GM19452 (cell line): ENCODE measurements around the gene HPCAL1.
"Not testable (repeated sequence)": the region's sequence is repeated elsewhere in the genome, so short reads cannot be mapped to it uniquely, and the experiment has no call there.

Experiments used
- ATAC-seq: cut with Tn5 transposase; IDR thresholded peaks from one replicate; pipeline ENCODE4 v1.9.1; 2021; ENCODE audit not compliant: unreplicated experiment

Gene HPCAL1

DNA sequence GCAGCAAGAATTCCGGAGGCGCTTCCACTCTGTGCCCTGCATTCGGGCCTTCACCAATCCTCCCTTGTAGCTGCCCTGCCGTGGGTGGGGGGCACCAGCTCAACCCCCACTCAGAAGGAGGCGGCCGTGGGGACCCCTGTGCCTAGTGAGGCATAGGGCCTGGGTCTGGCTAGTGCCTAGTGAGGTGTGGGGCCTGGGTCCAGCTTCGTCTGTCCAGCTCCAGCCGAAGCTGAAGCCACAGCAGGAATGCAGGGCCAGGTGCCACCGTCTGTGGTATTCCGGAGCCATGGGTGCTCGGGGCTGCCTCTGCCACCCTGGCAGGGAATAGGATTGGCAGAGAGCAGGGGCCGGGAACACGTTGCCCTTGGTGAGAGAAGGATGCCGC, 133.1 kb downstream of the HPCAL1 start:
- ATAC-seq, result no peak

DNA sequence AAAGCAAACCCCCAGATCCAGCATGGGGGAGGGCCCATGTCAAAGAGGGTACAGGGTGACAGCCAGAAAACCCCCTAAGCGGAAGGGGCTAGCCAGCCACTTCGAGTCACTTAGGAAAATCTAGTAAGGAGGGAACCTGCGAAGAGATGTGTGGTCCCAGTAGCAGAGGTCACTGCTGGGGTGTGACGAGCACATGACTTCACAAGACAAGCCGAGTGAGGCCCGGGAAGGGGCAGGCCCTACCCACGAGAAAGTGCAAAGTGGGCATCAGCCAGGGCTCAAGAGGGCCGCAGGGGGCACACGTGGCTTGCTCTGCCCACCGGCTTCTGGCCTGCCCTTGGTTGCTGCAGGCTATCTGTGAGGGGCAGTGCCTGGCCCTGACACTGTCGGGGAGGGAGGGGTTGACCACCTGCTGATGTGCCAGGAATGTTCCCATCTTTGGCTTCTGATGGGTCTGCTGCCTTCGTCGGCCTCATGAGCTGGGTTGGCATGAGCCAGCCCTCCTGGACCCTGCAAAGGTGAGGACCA, 133.9 kb downstream of the HPCAL1 start:
- ATAC-seq, result no peak

DNA sequence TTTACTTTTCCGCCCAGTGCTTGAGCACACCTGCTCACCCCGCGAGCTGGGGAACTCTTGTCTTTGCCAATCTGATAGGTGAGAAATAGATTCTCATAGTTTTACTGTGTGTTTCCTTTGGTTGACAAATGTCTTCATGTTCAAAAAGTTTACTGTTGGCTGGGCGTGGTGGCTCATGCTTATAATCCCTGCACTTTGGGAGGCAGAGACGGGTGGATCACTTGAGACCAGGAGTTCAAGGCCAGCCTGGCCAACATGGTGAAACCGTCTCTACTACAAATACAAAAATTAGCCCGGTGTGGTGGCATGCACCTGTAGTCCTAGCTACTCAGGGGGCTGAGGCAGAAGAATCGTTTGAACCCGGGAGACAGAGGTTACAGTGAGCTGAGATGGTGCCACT, 135.1 kb downstream of the HPCAL1 start:
- ATAC-seq, result no peak

DNA sequence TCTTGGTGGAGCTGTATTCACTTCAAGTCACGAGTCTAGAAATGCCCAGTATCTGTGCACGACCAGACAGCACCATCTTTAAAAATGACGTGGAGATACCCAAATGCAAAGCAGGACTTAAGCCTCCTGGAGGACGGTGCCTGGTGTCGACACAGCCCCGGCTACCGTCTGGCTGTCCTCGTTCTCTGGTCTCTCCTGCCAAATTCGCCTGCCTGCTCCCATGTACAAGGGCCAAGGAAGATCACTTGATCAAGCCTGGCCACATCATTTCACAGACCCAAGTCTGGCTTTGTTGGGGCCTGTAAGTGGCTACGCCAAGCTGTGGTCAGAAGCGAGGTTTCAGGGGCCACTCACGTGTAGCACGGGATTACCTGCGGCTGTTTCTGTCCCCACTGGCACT, 136.0 kb downstream of the HPCAL1 start:
- no peak for ATAC-seq

DNA sequence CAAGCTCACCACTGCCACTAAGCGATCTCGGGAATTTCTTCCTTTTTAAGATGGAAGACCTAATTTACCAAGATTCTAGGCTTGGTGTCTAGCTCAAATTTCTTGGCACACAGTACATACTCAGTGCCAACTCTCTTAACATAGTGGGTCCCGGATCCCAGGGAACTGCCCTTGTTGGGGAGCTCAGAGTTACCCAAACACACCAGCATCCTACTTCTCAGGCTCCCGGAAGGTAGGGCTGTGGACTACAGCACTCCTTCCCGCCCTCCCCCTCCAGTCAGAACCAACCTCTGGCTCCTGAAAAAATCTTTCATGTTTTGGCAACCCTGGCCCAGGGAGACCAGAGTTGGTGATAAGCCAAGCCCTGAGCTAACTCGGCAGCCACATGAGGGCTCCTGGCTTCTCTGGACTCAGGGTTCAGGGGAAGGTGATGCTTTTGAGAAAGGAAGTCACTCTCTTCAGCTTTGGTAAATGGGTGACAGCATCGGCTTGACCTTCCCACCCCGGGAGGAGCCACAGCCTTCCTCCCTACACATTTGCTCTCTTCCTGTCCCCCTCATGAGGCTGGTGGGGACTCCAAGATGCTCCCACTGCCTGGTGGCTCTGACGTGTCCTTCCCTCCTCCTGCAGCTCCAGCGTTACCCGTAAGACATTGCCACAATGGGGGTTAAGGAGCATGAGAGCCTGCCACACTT, 136.6 kb downstream of the HPCAL1 start:
- ATAC-seq, result no peak

DNA sequence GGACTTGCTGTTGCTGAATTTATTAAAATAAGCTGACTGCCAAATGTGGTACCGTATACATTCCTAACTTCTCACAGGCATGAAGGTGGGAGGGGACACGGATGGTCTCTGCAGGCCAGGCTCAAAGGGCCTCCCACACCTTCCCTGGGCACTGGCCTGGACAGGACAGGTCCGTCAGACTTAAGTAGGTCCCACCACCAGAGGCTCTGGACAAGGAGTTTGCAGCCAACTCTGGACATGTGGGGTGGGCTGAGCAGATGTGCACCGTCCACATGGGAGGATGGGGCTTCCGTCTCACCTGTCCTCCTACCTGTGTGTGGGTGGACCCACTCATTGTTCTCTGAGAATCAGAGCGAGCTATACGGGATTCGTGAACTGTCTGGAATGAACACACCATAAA, 137.3 kb downstream of the HPCAL1 start:
- no peak for ATAC-seq

DNA sequence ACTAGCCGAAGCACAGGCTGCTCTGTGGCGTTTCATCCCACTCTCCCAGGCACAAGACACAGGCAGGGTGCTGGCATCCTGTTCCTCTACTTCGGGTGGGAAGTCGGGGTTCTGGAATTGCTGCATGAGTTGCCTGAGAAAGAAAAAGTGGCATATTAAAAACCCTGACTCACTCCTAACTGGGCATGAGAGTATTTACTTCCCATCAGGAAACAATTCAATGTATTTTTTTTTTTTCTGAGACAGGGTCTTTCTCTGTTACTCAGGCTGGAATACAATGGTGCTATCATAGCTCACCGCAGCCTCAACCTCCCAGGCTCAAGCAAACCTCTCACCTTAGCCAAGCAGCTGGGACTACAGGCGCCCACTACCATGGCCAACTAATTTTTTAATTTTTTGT, 138.0 kb downstream of the HPCAL1 start:
- no peak for ATAC-seq

DNA sequence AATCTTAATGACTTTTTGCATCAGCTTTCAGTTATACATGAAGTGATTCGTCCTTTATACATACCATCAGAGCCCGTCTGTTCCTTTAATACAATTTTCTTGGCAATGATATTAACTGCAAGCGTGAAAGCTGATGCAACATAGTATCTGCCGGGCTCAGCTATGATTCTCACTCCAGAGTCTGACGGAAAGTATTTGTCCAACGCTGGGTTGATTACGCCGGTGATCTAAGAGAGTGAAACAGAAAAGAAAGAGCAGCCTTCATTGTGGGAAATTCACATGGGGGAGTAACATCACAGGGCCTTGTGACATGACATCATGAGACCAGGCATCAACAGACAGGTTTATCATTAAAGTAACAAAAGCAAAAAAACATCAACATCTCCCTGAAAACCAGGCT, 139.2 kb downstream of the HPCAL1 start:
- ATAC-seq, result no peak

DNA sequence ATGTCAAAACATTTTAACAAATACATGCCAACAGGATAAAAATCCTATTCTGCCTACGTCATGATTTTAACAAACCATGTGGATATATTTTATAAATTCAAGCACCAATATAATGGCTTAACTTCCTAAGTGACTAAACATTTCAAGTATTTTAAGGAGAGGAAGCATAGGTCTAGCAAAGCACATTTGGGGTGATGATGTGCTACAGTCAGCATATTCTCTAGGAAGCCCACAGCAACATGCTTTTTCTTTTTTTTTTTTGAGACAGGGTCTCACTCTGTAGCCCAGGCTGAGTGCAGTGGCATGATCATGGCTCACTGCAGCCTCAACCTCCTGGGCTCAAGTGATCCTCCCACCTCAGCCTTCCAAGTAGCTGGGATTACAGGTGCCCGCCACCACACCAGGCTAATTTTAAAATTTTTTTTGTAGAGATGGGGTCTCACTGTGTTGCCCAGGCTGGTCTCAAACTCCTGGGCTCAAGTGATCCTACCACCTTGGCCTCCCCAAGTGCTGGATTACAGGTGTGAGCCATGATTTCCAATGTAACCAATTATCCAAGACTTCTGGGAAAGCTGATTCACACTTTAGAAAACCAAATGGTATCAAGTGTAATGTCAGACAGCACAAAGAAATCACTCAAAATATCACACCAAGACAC, 139.9 kb downstream of the HPCAL1 start:
- ATAC-seq, result not testable (repeated sequence)

DNA sequence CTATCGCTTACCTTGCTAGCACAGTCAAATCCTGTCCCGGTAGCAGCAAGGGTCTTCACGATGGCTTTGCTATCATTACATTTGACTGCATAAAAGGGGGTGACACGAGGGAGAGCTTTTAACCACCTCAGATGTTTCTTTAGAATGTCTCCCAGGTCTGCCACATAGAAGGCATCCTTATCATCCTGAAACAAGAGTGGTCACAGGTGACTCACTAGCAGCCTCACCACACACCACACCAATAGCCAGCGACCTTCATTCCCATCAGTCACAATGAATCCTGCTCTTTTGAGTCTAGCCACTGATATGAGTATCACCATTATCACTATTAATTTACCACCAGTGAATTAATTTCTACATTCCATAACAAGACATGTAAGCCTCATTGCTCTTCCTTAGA, 141.8 kb downstream of the HPCAL1 start:
- no peak for ATAC-seq

DNA sequence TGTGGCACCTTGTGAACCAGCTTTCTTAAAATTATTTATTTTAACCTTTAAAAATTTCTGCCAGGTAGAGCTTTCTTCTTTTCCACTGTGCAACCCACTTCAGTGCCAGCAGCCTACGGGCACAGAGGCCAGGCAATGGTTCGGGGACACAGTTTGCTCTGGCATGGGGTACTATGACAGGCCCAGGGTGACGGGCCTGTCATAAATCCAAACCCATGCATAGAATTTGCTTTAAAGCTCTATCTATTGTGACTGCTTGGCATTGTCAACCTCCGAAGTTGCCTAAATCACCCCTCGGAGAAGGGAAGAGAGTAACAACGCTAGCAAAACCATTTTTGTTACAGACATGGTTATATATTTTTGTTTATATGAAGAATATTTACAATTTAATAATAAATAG, 143.9 kb downstream of the HPCAL1 start:
- ATAC-seq, result no peak

DNA sequence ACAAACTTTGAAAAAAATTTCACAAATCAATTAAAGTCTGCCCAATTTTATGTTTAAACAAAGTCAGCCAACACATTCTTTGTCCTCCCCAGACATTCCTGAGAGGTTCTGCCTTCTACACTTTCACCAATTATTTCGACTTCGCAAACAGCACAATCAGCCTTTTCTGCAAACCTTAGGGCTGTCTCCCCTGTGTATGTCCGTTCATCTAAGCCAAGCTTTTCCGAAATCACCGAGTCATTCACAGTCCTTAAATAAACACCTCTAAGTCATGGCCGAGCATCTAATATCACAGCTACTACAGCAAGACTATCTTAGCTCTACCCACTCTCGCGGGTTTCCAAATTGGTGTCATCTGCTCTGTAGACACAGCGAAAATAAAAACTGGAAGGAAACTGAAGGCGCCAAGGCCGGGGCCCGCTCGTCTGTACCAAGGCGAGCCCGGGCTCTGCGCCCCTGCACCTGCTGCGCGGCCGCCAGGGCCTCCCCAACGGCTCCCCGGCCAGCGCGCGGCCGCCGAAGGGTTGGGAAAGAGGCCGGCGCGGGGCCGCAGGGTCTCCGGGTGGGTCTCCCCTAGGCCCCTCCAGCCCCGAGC, 144.7 kb downstream of the HPCAL1 start:
- ATAC-seq, result peak; percentile 27

DNA sequence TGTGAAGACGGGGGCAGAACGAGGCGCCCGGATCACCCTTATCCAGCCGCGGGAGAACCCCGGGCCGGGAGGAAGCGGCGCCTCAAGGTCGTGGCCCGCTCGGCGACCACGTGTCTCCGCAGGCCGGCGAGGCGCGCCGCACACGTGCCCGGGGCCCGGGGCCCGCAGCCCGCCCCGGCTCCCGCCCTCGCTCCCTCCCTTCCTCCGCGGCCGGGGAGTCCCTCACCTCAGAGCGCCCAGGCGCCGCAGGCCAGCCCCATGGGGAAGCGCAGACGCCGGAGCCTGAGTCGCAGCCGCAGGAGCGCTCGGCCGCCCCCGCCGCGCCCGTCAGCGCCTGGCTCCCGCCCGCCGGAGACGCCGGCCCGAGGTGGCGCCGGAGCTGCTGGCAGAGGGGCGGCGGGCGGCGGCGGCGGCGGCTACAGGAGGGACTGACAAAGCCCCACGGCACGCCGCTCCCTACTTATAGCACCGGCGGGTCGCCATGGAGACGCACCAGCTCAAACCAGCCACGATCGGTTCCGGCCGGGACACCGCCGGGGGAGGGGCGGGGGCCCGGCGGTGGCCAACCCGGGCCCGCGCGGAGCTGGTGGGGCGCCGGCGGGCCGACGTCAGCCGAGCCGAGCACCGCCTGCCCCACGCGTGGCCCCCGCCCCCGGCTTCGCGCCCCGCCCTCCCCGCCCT, 145.3 kb downstream of the HPCAL1 start, which contains the start of gene ODC1:
ODC1 (minus strand) TSS at position 433 of the 681 bp plus-strand sequence. CDS start 3,295 bp downstream, outside the sequence.
- ATAC-seq, result peak; percentile 74

DNA sequence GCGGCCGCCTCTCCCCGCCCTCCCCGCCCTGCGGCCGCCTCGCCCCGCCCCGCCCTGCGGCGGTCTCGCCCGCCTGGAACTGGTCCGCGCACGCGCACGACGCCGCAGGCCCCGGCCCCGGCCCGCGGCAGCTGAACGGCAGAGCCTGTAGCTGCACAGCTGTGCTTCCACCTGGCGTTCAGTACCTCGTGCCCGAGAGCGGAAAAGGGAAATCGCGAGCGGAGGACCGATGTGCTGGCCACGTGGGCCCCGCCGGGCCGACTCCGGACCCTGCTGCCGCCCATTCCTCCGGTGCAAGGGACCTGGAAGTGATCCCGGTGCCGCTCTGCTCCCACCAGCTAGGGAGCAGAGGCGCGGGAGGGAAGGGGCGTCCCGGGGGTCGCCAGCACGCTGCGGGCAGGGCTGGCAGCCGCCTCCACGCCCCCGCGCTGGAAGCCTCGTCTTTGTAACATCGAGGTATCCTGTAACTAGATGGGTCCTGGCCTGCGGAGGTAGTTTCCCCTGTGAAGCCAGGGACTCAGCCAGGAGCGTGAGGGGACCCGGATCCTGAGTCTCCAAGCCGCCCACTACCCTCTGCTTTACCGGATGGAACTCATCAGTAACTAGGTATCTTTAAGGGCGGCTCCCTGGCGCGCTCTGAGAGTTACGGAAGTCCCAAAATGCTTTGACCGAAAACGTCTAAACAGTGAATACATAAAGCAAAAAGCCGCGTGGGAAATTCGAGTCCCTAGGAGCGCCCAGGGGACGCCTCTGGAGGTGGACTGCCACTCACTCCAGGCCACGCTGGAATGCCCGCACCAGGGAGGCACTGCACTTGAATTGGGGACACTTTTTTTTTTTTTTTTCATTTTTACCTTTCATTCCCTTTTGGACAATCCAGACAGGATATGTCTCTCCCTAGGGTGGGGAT, 146.1 kb downstream of the HPCAL1 start:
- ATAC-seq, result peak; percentile 58

DNA sequence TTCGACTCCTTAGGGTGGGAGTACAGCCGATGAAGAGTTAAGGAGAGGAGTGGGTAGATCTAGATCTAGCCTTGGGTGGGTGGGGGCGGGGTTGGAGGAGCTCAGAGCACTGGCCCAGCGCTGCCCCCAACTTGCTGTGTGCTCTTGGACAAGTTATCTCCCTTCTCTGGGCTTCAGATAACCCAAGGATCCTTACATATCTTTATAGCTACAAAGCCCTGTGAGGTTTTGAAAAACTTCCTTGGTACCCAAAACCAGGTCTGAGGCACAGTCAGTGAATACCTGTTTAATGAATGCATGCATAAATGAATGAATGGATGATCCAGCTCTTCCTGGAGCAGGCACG, 146.8 kb downstream of the HPCAL1 start:
- no peak for ATAC-seq

DNA sequence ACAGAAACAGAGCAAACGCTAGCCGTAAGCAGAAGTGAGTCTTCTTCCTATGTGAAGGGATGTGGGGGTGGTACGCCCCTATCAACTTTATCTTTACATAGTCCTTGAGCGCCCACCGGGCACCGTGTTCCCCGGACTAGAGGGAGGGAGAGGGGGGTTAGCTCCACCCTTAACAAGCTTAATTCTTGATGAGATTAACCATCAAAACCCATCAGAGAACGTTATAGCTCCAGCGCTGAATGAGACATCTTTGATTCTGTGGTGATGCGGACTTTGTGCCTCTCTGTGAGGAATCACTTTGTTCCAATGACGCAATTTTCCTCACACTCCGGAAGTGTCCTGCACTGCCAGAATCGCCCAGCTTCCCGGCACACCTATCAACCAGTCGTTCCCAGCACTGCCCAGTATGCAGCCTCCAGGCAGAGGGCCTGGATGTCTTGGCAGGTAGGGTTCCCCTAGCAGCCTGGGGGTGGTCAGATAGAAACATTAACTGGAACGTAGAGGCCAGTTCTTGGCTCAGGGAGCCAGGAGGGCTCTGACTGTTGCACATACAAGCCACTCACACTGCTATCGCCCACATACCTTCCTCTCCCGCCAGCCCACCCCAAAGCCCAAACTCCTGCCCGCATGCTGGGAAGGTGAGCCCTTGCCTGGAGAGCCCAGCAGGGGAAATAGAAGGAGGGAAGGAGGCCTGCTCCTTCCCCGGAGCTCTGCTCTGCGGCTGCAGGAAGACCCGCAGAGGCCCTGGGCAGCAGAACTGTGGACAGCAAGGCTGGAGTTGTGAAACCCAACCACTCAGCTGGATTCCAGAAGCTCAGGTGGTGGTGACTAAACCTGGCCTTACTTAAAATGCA, 147.4 kb downstream of the HPCAL1 start:
- ATAC-seq, result no peak

DNA sequence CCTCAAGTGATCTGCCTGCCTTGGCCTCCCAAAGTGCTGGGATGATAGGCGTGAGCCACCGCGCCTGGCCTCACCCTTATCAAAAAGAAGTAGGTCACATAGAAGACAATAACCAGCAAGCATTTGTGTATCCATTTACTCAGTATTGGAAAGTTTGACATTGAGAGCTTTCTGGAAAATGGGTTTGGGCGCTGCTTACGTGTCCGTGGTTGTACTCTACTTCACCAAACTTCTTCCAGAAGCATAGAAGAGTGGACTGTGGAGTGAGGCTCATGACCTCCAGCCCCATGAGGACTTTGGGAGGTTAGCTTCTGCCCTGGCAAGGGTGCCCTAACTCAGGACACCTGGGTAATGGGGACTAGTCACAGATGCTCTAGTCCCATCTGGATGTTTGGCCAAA, 149.1 kb downstream of the HPCAL1 start:
- no peak for ATAC-seq

DNA sequence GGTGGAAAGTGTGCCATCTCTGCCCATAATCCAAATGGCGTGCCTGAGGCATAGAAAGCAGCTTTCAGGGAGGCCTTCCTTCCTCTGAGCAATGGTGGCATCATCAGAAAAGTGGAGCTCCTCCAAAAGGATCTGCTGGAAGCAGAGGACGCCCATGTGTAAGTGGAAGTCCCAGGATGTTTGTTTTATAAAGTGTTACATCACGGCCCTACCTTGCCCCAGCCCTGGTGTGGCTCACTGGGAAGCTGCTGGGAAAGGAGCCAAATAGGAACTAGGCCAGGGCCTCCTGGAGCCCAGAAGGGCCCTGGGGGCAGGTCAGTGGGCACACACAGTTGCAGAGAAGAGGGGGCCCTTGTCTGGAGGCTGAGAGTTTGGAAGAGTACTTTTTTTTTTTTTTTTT, 149.6 kb downstream of the HPCAL1 start:
- ATAC-seq, result no peak

DNA sequence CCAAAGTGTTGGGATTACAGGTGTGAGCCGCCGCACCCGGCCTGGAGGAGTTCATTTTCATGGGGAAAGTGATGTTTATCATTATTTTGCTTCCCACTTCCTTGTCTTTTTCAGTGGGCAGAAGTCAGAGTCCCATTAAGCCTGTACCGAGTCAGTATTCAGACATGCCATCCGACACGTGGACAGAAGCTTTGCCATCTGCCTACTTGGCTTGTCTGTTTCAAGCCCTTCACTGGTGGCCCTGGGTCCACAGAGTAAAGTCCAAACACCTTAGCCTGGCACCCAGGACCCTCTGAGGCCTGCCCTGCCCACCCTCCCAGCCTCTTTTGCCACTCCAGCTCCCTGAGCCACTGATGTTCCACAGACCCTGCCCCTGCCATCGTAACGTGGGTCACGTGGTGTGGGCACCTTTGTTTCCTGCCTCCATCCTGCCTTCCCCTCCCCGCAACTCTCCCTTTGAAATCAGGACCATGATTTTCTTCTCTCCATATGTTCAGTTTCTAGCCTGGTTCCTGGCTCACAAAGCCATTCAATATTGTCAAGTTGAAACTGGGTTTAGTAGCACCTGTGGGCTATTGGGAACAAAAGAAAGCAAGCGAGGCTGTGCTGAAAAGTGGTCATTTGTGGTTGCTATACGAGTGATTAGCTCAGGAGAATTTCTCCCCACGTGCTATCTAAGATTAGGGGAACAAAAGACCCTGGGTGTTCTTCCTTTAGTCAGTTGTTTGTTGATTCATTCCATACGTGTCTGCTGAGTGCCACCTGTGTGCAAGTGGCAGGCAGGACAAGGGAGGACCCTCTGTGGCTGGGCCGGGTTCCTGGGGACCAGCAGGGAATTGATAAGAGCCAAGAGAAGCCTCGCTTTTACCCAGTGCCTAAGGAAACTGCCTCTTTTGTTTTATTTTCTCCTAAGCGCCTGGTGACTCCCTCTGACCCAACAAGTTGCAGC, 150.5 kb downstream of the HPCAL1 start:
- no peak for ATAC-seq
